H1 (cell line): ENCODE measurements around the gene TPT1. TPM values are rescaled to one million over a fixed set of nuclear protein-coding genes. Genes with fewer than 3 reads are reported as not detected.

Source experiments
- CTCF ChIA-PET: fragments of 300-600 bp; sonication (Branson Sonifier 250); formaldehyde crosslinking; loops from one replicate; lab custom pipeline; 2021; ENCODE audit not compliant: partially characterized antibody; lab: Charles Lee
- POLR2A ChIA-PET: fragments of 300-600 bp; sonication (Branson Sonifier 250); formaldehyde crosslinking; loops from one replicate; lab custom pipeline; 2021; ENCODE audit warnings: inconsistent platforms; ENCODE audit not compliant: partially characterized antibody; lab: Charles Lee
- DNase-seq, 2 experiments: peaks; one replicate each; pipeline versions ENCODE4 v3.0.0 to v3.0.0-alpha.2; 2010 to 2022; ENCODE audit warnings: low spot score in 2 of 2, low read depth in 1 of 2, mixed read lengths in 1 of 2
- FAIRE-seq: peaks from 2 replicates; lab custom pipeline; 2011; peaks lifted over from hg19 to GRCh38; lab: Jason Lieb, UNC
- H2AFZ ChIP-seq: 2 replicates; pipeline ENCODE4 v1.8.1; 2012; ENCODE audit warnings: low read length, inconsistent platforms
- H2AK5ac ChIP-seq: 2 replicates; pipeline ENCODE4 v1.6.1; 2013; ENCODE audit warnings: low read depth, low read length
- H2BK120ac ChIP-seq: replicated peaks from 2 replicates; pipeline ENCODE3; 2013; ENCODE audit warnings: low read depth, low read length, inconsistent platforms
- H2BK12ac ChIP-seq: 2 replicates; pipeline ENCODE4 v1.6.1; 2013; ENCODE audit warnings: low read depth, low read length
- H2BK15ac ChIP-seq: 2 replicates; pipeline ENCODE4 v1.6.1; 2013; ENCODE audit warnings: low read length
- H2BK20ac ChIP-seq: 2 replicates; pipeline ENCODE4 v1.6.1; 2013; ENCODE audit warnings: low read length
- H2BK5ac ChIP-seq: 2 replicates; pipeline ENCODE4 v1.6.1; 2013; ENCODE audit warnings: low read depth, low read length
- H3K14ac ChIP-seq: 2 replicates; pipeline ENCODE4 v1.6.1; 2013; ENCODE audit warnings: inconsistent platforms; ENCODE audit not compliant: insufficient read length
- H3K18ac ChIP-seq: 2 replicates; pipeline ENCODE4 v1.6.1; 2013; ENCODE audit warnings: low read length; ENCODE audit errors: extremely low read depth
- H3K23ac ChIP-seq: 2 replicates; pipeline ENCODE4 v1.6.1; 2013; ENCODE audit warnings: inconsistent platforms; ENCODE audit not compliant: insufficient read length
- H3K23me2 ChIP-seq: 2 replicates; pipeline ENCODE4 v1.6.1; 2013; ENCODE audit warnings: low read depth, low read length
- H3K27ac ChIP-seq: 2 replicates; pipeline ENCODE4 v1.6.1; 2011; ENCODE audit warnings: low read depth, low read length, inconsistent platforms
- H3K27me3 ChIP-seq, 4 experiments: replicated peaks in 1 of 4; 1 replicate in 1 of 4; 2 replicates in 3 of 4; pipeline versions ENCODE4 v1.6.1 to v1.8.1; 2011 to 2013; ENCODE audit warnings: low read length in 3 of 4, mild to moderate bottlenecking in 3 of 4, inconsistent platforms in 2 of 4, mixed read lengths in 2 of 4, moderate library complexity in 1 of 4; ENCODE audit not compliant: control insufficient read depth in 3 of 4, insufficient read depth in 3 of 4; ENCODE audit errors: extremely low read depth in 1 of 4
- H3K36me3 ChIP-seq, 4 experiments: 2 replicates each; pipeline versions ENCODE4 v1.6.1 to v1.8.1; 2011 to 2013; ENCODE audit warnings: mild to moderate bottlenecking in 4 of 4, low read length in 3 of 4, moderate library complexity in 2 of 4, control low read depth in 1 of 4, inconsistent platforms in 1 of 4; ENCODE audit not compliant: insufficient read depth in 4 of 4, control insufficient read depth in 2 of 4
- H3K4ac ChIP-seq: replicated peaks from 2 replicates; pipeline ENCODE3; 2013; ENCODE audit warnings: low read length, low read depth, mixed read lengths, inconsistent platforms; ENCODE audit not compliant: insufficient read length
- H3K4me1 ChIP-seq, 4 experiments: replicated peaks in 1 of 4; 1 replicate in 1 of 4; 2 replicates in 3 of 4; pipeline versions ENCODE4 v1.6.1 to v1.8.1; 2011 to 2013; ENCODE audit warnings: low read length in 3 of 4, inconsistent platforms in 2 of 4, mixed read lengths in 1 of 4; ENCODE audit not compliant: insufficient read depth in 4 of 4, control insufficient read depth in 3 of 4
- H3K4me2 ChIP-seq, 2 experiments: 2 replicates each; pipeline versions ENCODE4 v1.6.1 to v1.8.1; 2011 to 2013; ENCODE audit warnings: low read depth in 2 of 2, low read length in 2 of 2, control low read depth in 1 of 2, inconsistent platforms in 1 of 2, mild to moderate bottlenecking in 1 of 2; ENCODE audit not compliant: insufficient read depth in 1 of 2
- H3K4me3 ChIP-seq, 4 experiments: fragments of 200-600, 300-600 bp in 1 of 4; sonication (generic), shearing (Covaris generic), sonication (Bioruptor Twin) in 1 of 4; 2 replicates each; pipeline versions ENCODE4 v1.5.1 to v1.8.1; 2011 to 2016; ENCODE audit warnings: low read length in 4 of 4, low read depth in 3 of 4, control low read depth in 2 of 4, inconsistent platforms in 2 of 4, mild to moderate bottlenecking in 2 of 4, mixed read lengths in 1 of 4, moderate library complexity in 1 of 4; ENCODE audit not compliant: insufficient read depth in 2 of 4; ENCODE audit errors: extremely low read depth in 1 of 4
- H3K56ac ChIP-seq: replicated peaks from 2 replicates; pipeline ENCODE3; 2013; ENCODE audit warnings: low read depth, mild to moderate bottlenecking, mixed read lengths, low read length, inconsistent platforms; ENCODE audit not compliant: insufficient read length
- H3K79me1 ChIP-seq: 2 replicates; pipeline ENCODE4 v1.6.1; 2013; ENCODE audit warnings: low read depth, low read length, control low read depth
- H3K79me2 ChIP-seq, 2 experiments: 2 replicates each; pipeline versions ENCODE4 v1.6.1 to v1.8.1; 2012 to 2013; ENCODE audit warnings: low read length in 2 of 2, mild to moderate bottlenecking in 2 of 2, inconsistent platforms in 1 of 2; ENCODE audit not compliant: insufficient read depth in 2 of 2, control insufficient read depth in 1 of 2
- H3K9ac ChIP-seq, 4 experiments: replicated peaks in 1 of 4; 1 replicate in 1 of 4; 2 replicates in 3 of 4; pipeline versions ENCODE4 v1.6.1 to v1.8.1; 2011 to 2013; ENCODE audit warnings: low read depth in 3 of 4, low read length in 3 of 4, control low read depth in 2 of 4, mild to moderate bottlenecking in 2 of 4, moderate library complexity in 2 of 4, inconsistent platforms in 1 of 4; ENCODE audit errors: extremely low read depth in 1 of 4
- H3K9me3 ChIP-seq, 2 experiments: 2 replicates each; pipeline versions ENCODE4 v1.6.1 to v1.8.1; 2012 to 2013; ENCODE audit warnings: mild to moderate bottlenecking in 2 of 2, moderate library complexity in 2 of 2, control low read depth in 1 of 2, inconsistent platforms in 1 of 2, low read depth in 1 of 2, low read length in 1 of 2, mixed read lengths in 1 of 2; ENCODE audit not compliant: insufficient read depth in 2 of 2
- H4K20me1 ChIP-seq, 2 experiments: replicated peaks in 1 of 2; 2 replicates each; pipeline versions ENCODE3 to v1.8.1; 2011 to 2013; ENCODE audit warnings: inconsistent platforms in 2 of 2, low read length in 2 of 2, mild to moderate bottlenecking in 1 of 2; ENCODE audit not compliant: insufficient read depth in 2 of 2, control insufficient read depth in 1 of 2
- H4K5ac ChIP-seq: 2 replicates; pipeline ENCODE4 v1.6.1; 2013; ENCODE audit warnings: low read length, low read depth, mixed read lengths, inconsistent platforms; ENCODE audit not compliant: insufficient read length
- H4K8ac ChIP-seq: 2 replicates; pipeline ENCODE4 v1.8.0; 2013; ENCODE audit warnings: mild to moderate bottlenecking, moderate library complexity, low read length, inconsistent platforms; ENCODE audit not compliant: insufficient read depth; ENCODE audit errors: extremely low read depth
- H4K91ac ChIP-seq: replicated peaks from 2 replicates; pipeline ENCODE3; 2013; ENCODE audit warnings: low read length, mixed read lengths, inconsistent platforms; ENCODE audit not compliant: insufficient read length
- BACH1 ChIP-seq: IDR thresholded peaks from 2 replicates; pipeline ENCODE4 v1.6.1; 2012; ENCODE audit warnings: low read length, improper control_type of control experiment
- E2F6 ChIP-seq: IDR thresholded peaks from 2 replicates; pipeline ENCODE4 v1.6.1; 2012; ENCODE audit warnings: inconsistent platforms
- HDAC2 ChIP-seq, 2 experiments: fragments of 300-600 bp in 1 of 2; sonication (generic) in 1 of 2; IDR thresholded peaks; 2 replicates each; pipeline ENCODE4 v1.6.1; 2011 to 2012; ENCODE audit warnings: low read depth in 2 of 2, low read length in 2 of 2, mild to moderate bottlenecking in 2 of 2, moderate library complexity in 2 of 2, borderline replicate concordance in 1 of 2, inconsistent platforms in 1 of 2
- MAFK ChIP-seq: IDR thresholded peaks from 2 replicates; pipeline ENCODE4 v1.6.1; 2012; ENCODE audit warnings: low read depth, mild to moderate bottlenecking, improper control_type of control experiment, low read length
- RNF2 ChIP-seq: fragments of 200-900, 300-1000 bp; sonication (generic); IDR thresholded peaks from 2 replicates; pipeline ENCODE4 v1.7.1; 2016; ENCODE audit warnings: borderline replicate concordance, low read depth, mild to moderate bottlenecking, antibody characterized with exemption, low read length; ENCODE audit not compliant: poor library complexity, severe bottlenecking; ENCODE audit errors: missing control alignments
- SIRT6 ChIP-seq: IDR thresholded peaks from one replicate; pipeline ENCODE4 v1.7.1; 2012; ENCODE audit warnings: low read length, inconsistent platforms
- SP2 ChIP-seq: IDR thresholded peaks from 2 replicates; pipeline ENCODE4 v1.6.1; 2012; ENCODE audit warnings: mild to moderate bottlenecking, low read length, inconsistent platforms
- TCF12 ChIP-seq: IDR thresholded peaks from 2 replicates; pipeline ENCODE4 v1.6.1; 2011; ENCODE audit warnings: low read depth, mild to moderate bottlenecking, low read length
- WGBS, 2 experiments: shearing (Covaris generic) in 1 of 2; methylation state at CpG; one replicate each; pipeline versions ENCODE4 v1.1.6 to v1.1.7; 2013 to 2015; ENCODE audit warnings: low lambda C conversion rate in 2 of 2, mixed read lengths in 2 of 2, inconsistent platforms in 1 of 2, low coverage in 1 of 2, missing lambda C conversion rate in 1 of 2; ENCODE audit not compliant: insufficient replicate concordance in 2 of 2, insufficient coverage in 1 of 2, insufficient read length in 1 of 2; ENCODE audit errors: extremely low coverage in 1 of 2, missing lambda C conversion rate in 1 of 2; 5-methylcytosine and 5-hydroxymethylcytosine counted together
- polyA plus RNA-seq, 7 experiments: library from polyadenylated mRNA; depleted of rRNA in 3 of 7; stranded (reverse) in 5 of 7; unstranded in 2 of 7; fragments of >200 nt in 5 of 7; fragments of 200-250 nt in 2 of 7; gene quantifications; 1 replicate in 5 of 7; 2 replicates in 1 of 7; 4 replicates in 1 of 7; pipeline versions ENCODE4 v1.2.1 to v1.2.3, GENCODE V29; 2011 to 2013; ENCODE audit warnings: missing spikeins in 2 of 7, mixed read lengths in 2 of 7
- total RNA-seq: library from RNA; stranded (reverse); fragmentation: NEBNext Ultra II Directional; extraction: Animal tissue kit (Norgen Biotek cat#: 25700); gene quantifications from 2 replicates; pipeline ENCODE4 v1.2.1, GENCODE V29; 2021

Gene TPT1
- total and polyA plus RNA-seq, 2 of the 8 experiments (the other 6 are each of a cell fraction or from before 2014, with no cell fraction given), result 2,245 to 2,279 TPM

GRCh38 chr13:45300190-45300985, 40.6 kb downstream of the TPT1 start:
- H3K4ac ChIP-seq, result no peak overlapping the region
- H4K8ac ChIP-seq, result no peak overlapping the region
- no peaks in the 10 kb centered on the region for H4K20me1 ChIP-seq
- H3K23ac ChIP-seq, result no peak overlapping the region
- H2BK15ac ChIP-seq, result no peak overlapping the region
- TF ChIP-seq BACH1, result no peak
- no peak for TF ChIP-seq E2F6
- no peak for TF ChIP-seq SIRT6
- TF ChIP-seq TCF12, result no peak
- no peak for TF ChIP-seq HDAC2 (IDR thresholded peaks at IDR 0.05; ENCODE audit: borderline replicate concordance in 1 of 2, low read depth in 2 of 2, low read length in 2 of 2)
- no peak for TF ChIP-seq MAFK
- TF ChIP-seq RNF2, result no peak
- no peak for TF ChIP-seq SP2
- TF ChIP-seq, all 59 proteins: peak for 0
- H3K36me3 ChIP-seq, result no peaks in the 10 kb centered on the region
- no peak overlapping the region for H3K4me2 ChIP-seq
- H3K4me1 ChIP-seq, result peaks cover 0 to 4% (median 2%) of the 10 kb centered on the region in 4 experiments; a peak in 4 of 7 replicates
- H2BK20ac ChIP-seq, result no peak overlapping the region
- no peak overlapping the region for H3K18ac ChIP-seq
- H2BK12ac ChIP-seq, result no peak overlapping the region
- H4K91ac ChIP-seq, result no peak overlapping the region
- H2BK120ac ChIP-seq, result no peak overlapping the region
- H3K79me2 ChIP-seq, result no peaks in the 10 kb centered on the region
- no peak overlapping the region for H3K9ac ChIP-seq
- ChIA-PET CTCF (interaction anchor here (0.7 to 6.3 kb wide), 6 partner anchors 8 to 254 kb away, joined by 3 to 36 read pairs (median 5); no protein-coding TSS in a partner anchor), POLR2A (interaction anchor here (0.9 to 2.0 kb wide), 6 partner anchors 7 to 41 kb away, joined by 3 to 9 read pairs (median 5); partner anchors contain the start of gene TPT1)
- H3K56ac ChIP-seq, result no peak overlapping the region
- no peak overlapping the region for H3K14ac ChIP-seq
- WGBS, 2 experiments, result 88% methylated on average over 9 of the region's 9 CpGs; no CpG with 5 or more reads in 1 of the 2 experiments
- H3K79me1 ChIP-seq, result no peaks in the 10 kb centered on the region
- H3K23me2 ChIP-seq, result no peaks in the 10 kb centered on the region
- H3K27ac ChIP-seq, result no peak overlapping the region
- H2BK5ac ChIP-seq, result no peak overlapping the region
- H4K5ac ChIP-seq, result no peak overlapping the region
- no peaks in the 10 kb centered on the region for H3K27me3 ChIP-seq
- no peaks in the 10 kb centered on the region for H3K9me3 ChIP-seq
- H3K4me3 ChIP-seq, result no peak overlapping the region
- no peak overlapping the region for H2AK5ac ChIP-seq
- DNase-seq (no peak), FAIRE-seq (no peak)
- no peak overlapping the region for H2AFZ ChIP-seq
